SU-DHL-6 (cell line): ENCODE measurements around the gene CABS1.

Experiments
- H2AFZ ChIP-seq: fragments of 200-600 bp; sonication (generic); 2 replicates; pipeline ENCODE4 v1.6.1; 2014; ENCODE audit warnings: low read depth, mild to moderate bottlenecking, moderate library complexity, mixed read lengths, antibody characterized with exemption, low read length; ENCODE audit not compliant: severe bottlenecking
- H3F3A ChIP-seq: fragments of 200-600 bp; shearing (Covaris generic); 2 replicates; pipeline ENCODE4 v1.6.0; 2016; ENCODE audit warnings: antibody characterized with exemption, mild to moderate bottlenecking; ENCODE audit not compliant: insufficient read depth
- H3K27ac ChIP-seq: fragments of 200-600 bp; sonication (generic); 2 replicates; pipeline ENCODE4 v1.5.1; 2016; ENCODE audit warnings: low read depth, mild to moderate bottlenecking, low read length, moderate library complexity, mixed read lengths
- H3K27me3 ChIP-seq: fragments of 200-600 bp; sonication (generic), shearing (Covaris generic); 2 replicates; pipeline ENCODE4 v1.6.0; 2014; ENCODE audit warnings: mild to moderate bottlenecking, low read length
- H3K36me3 ChIP-seq: fragments of 200-600 bp; sonication (generic); 2 replicates; pipeline ENCODE4 v1.6.1; 2014; ENCODE audit warnings: mild to moderate bottlenecking, low read length, mixed read lengths
- H3K4me2 ChIP-seq: fragments of 300-600, 200-600 bp; shearing (Covaris generic), sonication (generic); 2 replicates; pipeline ENCODE4 v1.6.0; 2014; ENCODE audit warnings: low read length, low read depth, mild to moderate bottlenecking; ENCODE audit not compliant: poor library complexity, severe bottlenecking
- H3K4me3 ChIP-seq: fragments of 200-600 bp; sonication (generic); 2 replicates; pipeline ENCODE4 v1.5.1; 2014; ENCODE audit warnings: antibody characterized with exemption, low read length, mild to moderate bottlenecking, mixed read lengths; ENCODE audit not compliant: insufficient read depth, poor library complexity, severe bottlenecking
- H3K79me2 ChIP-seq: fragments of 200-600 bp; sonication (generic); 2 replicates; pipeline ENCODE4 v1.6.1; 2014; ENCODE audit warnings: mild to moderate bottlenecking, low read length, moderate library complexity; ENCODE audit not compliant: insufficient read depth
- H3K9ac ChIP-seq: fragments of 200-600 bp; sonication (generic); 2 replicates; pipeline ENCODE4 v1.7.0; 2014; ENCODE audit warnings: mild to moderate bottlenecking, low read length
- H3K9me2 ChIP-seq: fragments of 200-600 bp; sonication (generic); replicated peaks from 2 replicates; pipeline ENCODE4 v1.6.1; 2014; ENCODE audit warnings: low read length; ENCODE audit not compliant: insufficient read depth
- H3K9me3 ChIP-seq: fragments of 200-600 bp; sonication (generic); 2 replicates; pipeline ENCODE4 v1.6.1; 2014; ENCODE audit warnings: low read length, mixed read lengths; ENCODE audit not compliant: insufficient read depth
- H4K20me1 ChIP-seq: fragments of 200-600 bp; sonication (generic); 2 replicates; pipeline ENCODE4 v1.6.1; 2014; ENCODE audit warnings: low read depth, mild to moderate bottlenecking, antibody characterized with exemption, low read length, moderate library complexity, mixed read lengths
- CTCF ChIP-seq: fragments of 200-600 bp; sonication (generic); IDR thresholded peaks from one replicate; pipeline ENCODE4 v1.5.1; 2017; ENCODE audit warnings: antibody characterized with exemption, mild to moderate bottlenecking, low read length, moderate library complexity; ENCODE audit not compliant: insufficient read depth, poor library complexity, severe bottlenecking
- EZH2phosphoT487 ChIP-seq: fragments of 200-600 bp; sonication (generic), shearing (Covaris generic); conservative IDR thresholded peaks from 2 replicates; pipeline ENCODE4 v1.6.1; 2018; ENCODE audit warnings: mild to moderate bottlenecking, antibody characterized with exemption, low read length, moderate library complexity, mixed read lengths

CABS1 gene

GRCh38 chr4:70336043-70336442, 1.3 kb downstream of the CABS1 start:
- H3K4me3 ChIP-seq, result no peak overlapping the region
- H3F3A ChIP-seq, result no peaks in the 10 kb centered on the region
- H3K27ac ChIP-seq, result no peak overlapping the region
- no peaks in the 10 kb centered on the region for H4K20me1 ChIP-seq
- no peaks in the 10 kb centered on the region for H3K36me3 ChIP-seq
- TF ChIP-seq EZH2phosphoT487, result no peak
- TF ChIP-seq CTCF, result no peak
- H2AFZ ChIP-seq, result no peak overlapping the region
- no peaks in the 10 kb centered on the region for H3K27me3 ChIP-seq
- H3K9me2 ChIP-seq, result no peaks in the 10 kb centered on the region
- no peaks in the 10 kb centered on the region for H3K9me3 ChIP-seq
- H3K79me2 ChIP-seq, result no peaks in the 10 kb centered on the region
- H3K9ac ChIP-seq, result no peak overlapping the region
- H3K4me2 ChIP-seq, result no peak overlapping the region

GRCh38 chr4:70337886-70338420, 3.2 kb downstream of the CABS1 start:
- H3K4me2 ChIP-seq, result no peak overlapping the region
- H4K20me1 ChIP-seq, result no peaks in the 10 kb centered on the region
- no peaks in the 10 kb centered on the region for H3K9me3 ChIP-seq
- H3F3A ChIP-seq, result no peaks in the 10 kb centered on the region
- no peak for TF ChIP-seq EZH2phosphoT487
- no peak for TF ChIP-seq CTCF
- H3K9me2 ChIP-seq, result no peaks in the 10 kb centered on the region
- no peaks in the 10 kb centered on the region for H3K79me2 ChIP-seq
- no peak overlapping the region for H3K4me3 ChIP-seq
- no peaks in the 10 kb centered on the region for H3K36me3 ChIP-seq
- no peak overlapping the region for H3K27ac ChIP-seq
- no peak overlapping the region for H2AFZ ChIP-seq
- no peak overlapping the region for H3K9ac ChIP-seq
- no peaks in the 10 kb centered on the region for H3K27me3 ChIP-seq

- no peaks in the 10 kb centered on the region for H3K36me3 ChIP-seq
- H3K4me2 ChIP-seq, result no peak overlapping the region
- no peaks in the 10 kb centered on the region for H4K20me1 ChIP-seq
- H2AFZ ChIP-seq, result no peak overlapping the region
- TF ChIP-seq EZH2phosphoT487 (no peak), CTCF (no peak)
- no peaks in the 10 kb centered on the region for H3K9me3 ChIP-seq
- H3K79me2 ChIP-seq, result no peaks in the 10 kb centered on the region
- H3F3A ChIP-seq, result no peaks in the 10 kb centered on the region
- H3K4me3 ChIP-seq, result no peak overlapping the region
- no peak overlapping the region for H3K9ac ChIP-seq
- no peaks in the 10 kb centered on the region for H3K27me3 ChIP-seq
- H3K27ac ChIP-seq, result no peak overlapping the region
- no peaks in the 10 kb centered on the region for H3K9me2 ChIP-seq
Measured at GRCh38 chr4:70356185-70356584, 21.4 kb downstream of the CABS1 start.
